Neural crest cell (in vitro differentiated cells): ENCODE measurements around the gene TUNAR. TPM values are rescaled to one million over a fixed set of nuclear protein-coding genes. Genes with fewer than 3 reads are reported as not detected.

Experiments
- DNase-seq: peaks from one replicate; pipeline ENCODE4 v3.0.0; 2021; ENCODE audit warnings: low read depth, mixed read lengths, low spot score
- H3K27ac Mint-ChIP-seq: one replicate; pipeline ENCODE4 v1.8.0; 2021; ENCODE audit warnings: mild to moderate bottlenecking, mixed read lengths; ENCODE audit not compliant: unreplicated experiment
- H3K27me3 Mint-ChIP-seq: 2 replicates; pipeline ENCODE4 v1.8.0; 2021; ENCODE audit warnings: low read depth, mild to moderate bottlenecking, mixed read lengths
- H3K36me3 Mint-ChIP-seq: 2 replicates; pipeline ENCODE4 v1.8.0; 2021; ENCODE audit warnings: low read depth, mild to moderate bottlenecking, mixed read lengths
- H3K4me1 Mint-ChIP-seq: 2 replicates; pipeline ENCODE4 v1.8.0; 2021; ENCODE audit warnings: mixed read lengths
- H3K4me3 Mint-ChIP-seq: one replicate; pipeline ENCODE4 v1.8.0; 2021; ENCODE audit warnings: mild to moderate bottlenecking, mixed read lengths
- H3K9me3 Mint-ChIP-seq: 2 replicates; pipeline ENCODE4 v1.8.0; 2021; ENCODE audit warnings: mixed read lengths
- CTCF ChIP-seq: fragments of 200-600 bp; sonication (generic); conservative IDR thresholded peaks from 2 replicates; pipeline ENCODE4 v1.5.0; 2021; ENCODE audit warnings: antibody characterized with exemption, mild to moderate bottlenecking
- total RNA-seq: library from RNA; stranded (reverse); gene quantifications from 2 replicates; pipeline ENCODE4 v1.2.1, GENCODE V29; 2021

Gene TUNAR
- total RNA-seq, 1 donor from 2014 or later, result 4.7 TPM

- Mint-ChIP-seq H3K36me3 (no peaks in the 10 kb centered on the region), H3K27me3 (peaks cover 32% of the 10 kb centered on the region), H3K4me3 (no peak overlapping the region), H3K4me1 (no peaks in the 10 kb centered on the region), H3K9me3 (no peaks in the 10 kb centered on the region), H3K27ac (no peak overlapping the region)
- DNase-seq, result no peak
- no peak for TF ChIP-seq CTCF
These were observed 20.0 kb downstream of the TUNAR start for GRCh38 chr14:95896498-95897135.

- DNase-seq, result no peak
- H3K9me3 Mint-ChIP-seq, result no peaks in the 10 kb centered on the region
- H3K36me3 Mint-ChIP-seq, result no peaks in the 10 kb centered on the region
- no peaks in the 10 kb centered on the region for H3K4me1 Mint-ChIP-seq
- TF ChIP-seq CTCF, result no peak
- no peak overlapping the region for H3K27ac Mint-ChIP-seq
- peaks cover 34% of the 10 kb centered on the region for H3K27me3 Mint-ChIP-seq
- no peak overlapping the region for H3K4me3 Mint-ChIP-seq
These were observed 20.6 kb downstream of the TUNAR start for GRCh38 chr14:95897280-95897679.

- H3K4me1 Mint-ChIP-seq, result peaks cover 6% of the 10 kb centered on the region
- TF ChIP-seq CTCF, result no peak
- H3K9me3 Mint-ChIP-seq, result no peaks in the 10 kb centered on the region
These were observed 24.4 kb downstream of the TUNAR start for GRCh38 chr14:95901054-95901453.

GRCh38 chr14:95902273-95902826 is 25.7 kb downstream of the TUNAR start:
- Mint-ChIP-seq H3K27ac (no peak overlapping the region), H3K27me3 (peaks cover 17% of the 10 kb centered on the region), H3K36me3 (no peaks in the 10 kb centered on the region), H3K9me3 (no peaks in the 10 kb centered on the region), H3K4me1 (peaks cover 6% of the 10 kb centered on the region), H3K4me3 (no peak overlapping the region)
- no peak for TF ChIP-seq CTCF
- no peak for DNase-seq

More at GRCh38 chr14:95901054-95901453, 24.4 kb downstream of the TUNAR start:
- Mint-ChIP-seq H3K36me3 (no peaks in the 10 kb centered on the region), H3K27ac (no peak overlapping the region), H3K27me3 (peaks cover 20% of the 10 kb centered on the region), H3K4me3 (no peak overlapping the region)
- no peak for DNase-seq

- no peaks in the 10 kb centered on the region for H3K9me3 Mint-ChIP-seq
- H3K27me3 Mint-ChIP-seq, result peaks cover 12% of the 10 kb centered on the region
- H3K27ac Mint-ChIP-seq, result no peak overlapping the region
- DNase-seq, result no peak
- no peak for TF ChIP-seq CTCF
- no peak overlapping the region for H3K4me3 Mint-ChIP-seq
- H3K36me3 Mint-ChIP-seq, result no peaks in the 10 kb centered on the region
- peaks cover 6% of the 10 kb centered on the region for H3K4me1 Mint-ChIP-seq
These were observed 26.5 kb downstream of the TUNAR start for GRCh38 chr14:95903165-95903564.
